Ovary (tissue), 10 donors: ENCODE results near the gene RGS10. TPM values are rescaled to one million over a fixed set of nuclear protein-coding genes. Genes with fewer than 3 reads are reported as not detected.

Experiments
- DNase-seq, 5 donors: peaks; one replicate each; pipeline ENCODE4 v3.0.0-alpha.2; 2019 to 2020
- H3K27ac ChIP-seq, 2 donors: fragments of 200-600 bp; one replicate each; pipeline versions ENCODE4 v1.5.1 to v1.8.0; 2019 to 2022
- H3K27me3 ChIP-seq: fragments of 200-600 bp; one replicate; pipeline ENCODE4 v1.8.0; 2022
- H3K36me3 ChIP-seq: fragments of 200-600 bp; sonication (generic); one replicate; pipeline ENCODE4 v1.5.1; 2019
- H3K4me1 ChIP-seq: one replicate; pipeline ENCODE4 v1.8.1; 2013; ENCODE audit warnings: mild to moderate bottlenecking, moderate library complexity; ENCODE audit not compliant: insufficient read depth
- H3K4me3 ChIP-seq: fragments of 200-600 bp; sonication (generic); one replicate; pipeline ENCODE4 v1.5.1; 2017
- H3K9me3 ChIP-seq, 2 donors: fragments of 200-600 bp in 1 of 2; sonication (generic) in 1 of 2; one replicate each; pipeline versions ENCODE4 v1.5.1 to v1.8.1; 2013 to 2019; ENCODE audit warnings: mild to moderate bottlenecking in 1 of 2, moderate library complexity in 1 of 2
- EP300 ChIP-seq: sonication (generic); formaldehyde crosslinking; IDR thresholded peaks from one replicate; pipeline ENCODE4 v1.6.1; 2017; ENCODE audit warnings: antibody characterized with exemption
- POLR2A ChIP-seq: fragments of 450-650 bp; IDR thresholded peaks from one replicate; pipeline ENCODE4 v1.6.1; 2017; ENCODE audit warnings: antibody characterized with exemption, mild to moderate bottlenecking, moderate library complexity
- WGBS, 3 donors: extraction: QIAGEN DNeasy Blood & Tissue Kit in 1 of 3; methylation state at CpG; one replicate each; pipeline versions ENCODE4 v1.1.5 to v1.1.7; 2013 to 2017; 5-methylcytosine and 5-hydroxymethylcytosine counted together
- intact Hi-C, 4 donors: fragments of 100-400 bp; cut with DNase I; formaldehyde crosslinking; loops; one replicate each; pipeline versions ENCODE4 v1.11.0 to v1.15.1; 2022 to 2023
- long read RNA-seq, 3 donors: library from polyadenylated mRNA in 2 of 3; unstranded in 2 of 3; transcript quantifications; one replicate each; pipeline ENCODE4 v2.0.0 and lab custom pipeline, GENCODE V29; 2021 to 2026
- polyA plus RNA-seq, 2 donors: library from polyadenylated mRNA; stranded (reverse); fragments of 200-250 nt in 1 of 2; fragments of 350-450 nt in 1 of 2; fragmentation: Illumina TruSeq in 1 of 2; extraction: RNeasy Lipid Tissue Mini Kit (QIAGEN cat#74804) in 1 of 2; gene quantifications; one replicate each; pipeline ENCODE4 v1.2.3, GENCODE V29; 2013 to 2014
- total RNA-seq, 7 donors: library from RNA; depleted of rRNA in 2 of 7; stranded (reverse); fragments of >200 nt in 2 of 7; fragmentation: NEBNext Ultra II Directional in 3 of 7; extraction: Animal tissue kit (Norgen Biotek cat#: 25700) in 3 of 7; gene quantifications; one replicate each; pipeline versions ENCODE4 v1.1.0 to v1.2.4, GENCODE V29; 2016 to 2023
- TF ChIP-seq, protein P1 (sequence below), 3 donors: fragments of 450-650 bp in 2 of 3; fragments of 200-600 bp in 1 of 3; IDR thresholded peaks; one replicate each; pipeline versions ENCODE4 v1.5.1 to v1.8.0; 2016 to 2022; ENCODE audit warnings: antibody characterized with exemption in 3 of 3, mild to moderate bottlenecking in 1 of 3
- donor health status: DM: no; HTN: no; CAD: no; lungs with moderate emphysema.
- donor health status: DM: no; HTN: no; CAD: no.
- donor health status: Bipolar disorder and iron deficiency.
- donor health status: DM: yes; HTN: yes; CAD: no.
- donor health status: DM: no; HTN: no; CAD: no.
- donor health status: DM: yes; HTN: yes; CAD: no.

Gene RGS10, protein sequence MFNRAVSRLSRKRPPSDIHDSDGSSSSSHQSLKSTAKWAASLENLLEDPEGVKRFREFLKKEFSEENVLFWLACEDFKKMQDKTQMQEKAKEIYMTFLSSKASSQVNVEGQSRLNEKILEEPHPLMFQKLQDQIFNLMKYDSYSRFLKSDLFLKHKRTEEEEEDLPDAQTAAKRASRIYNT
- total RNA-seq (10 to 100 TPM in 6 of 7 donors, 1 to 10 TPM in 1; 7.6 to 44.5 (median 15.4) TPM), polyA plus RNA-seq (10 to 100 TPM; 57.3 to 63.3 TPM)
- long read RNA-seq, donor 1, partial matches to known transcripts: 0 of 5 reads
- long read RNA-seq, donor 1, other reads (novel, unspliced or antisense): 1 of 5 reads
- long read RNA-seq, donor 2, transcript RGS10-202 (5 exons, 804 nt): major isoform, 13 of 17 reads
- long read RNA-seq, donor 2, partial matches to known transcripts: 0 of 17 reads
- long read RNA-seq, donor 2, other reads (novel, unspliced or antisense): 0 of 17 reads
- long read RNA-seq, donor 3, transcript RGS10-202 (5 exons, 804 nt): major isoform, 15 of 16 reads
- long read RNA-seq, donor 3, partial matches to known transcripts: 0 of 16 reads
- long read RNA-seq, donor 3, other reads (novel, unspliced or antisense): 1 of 16 reads

DNA sequence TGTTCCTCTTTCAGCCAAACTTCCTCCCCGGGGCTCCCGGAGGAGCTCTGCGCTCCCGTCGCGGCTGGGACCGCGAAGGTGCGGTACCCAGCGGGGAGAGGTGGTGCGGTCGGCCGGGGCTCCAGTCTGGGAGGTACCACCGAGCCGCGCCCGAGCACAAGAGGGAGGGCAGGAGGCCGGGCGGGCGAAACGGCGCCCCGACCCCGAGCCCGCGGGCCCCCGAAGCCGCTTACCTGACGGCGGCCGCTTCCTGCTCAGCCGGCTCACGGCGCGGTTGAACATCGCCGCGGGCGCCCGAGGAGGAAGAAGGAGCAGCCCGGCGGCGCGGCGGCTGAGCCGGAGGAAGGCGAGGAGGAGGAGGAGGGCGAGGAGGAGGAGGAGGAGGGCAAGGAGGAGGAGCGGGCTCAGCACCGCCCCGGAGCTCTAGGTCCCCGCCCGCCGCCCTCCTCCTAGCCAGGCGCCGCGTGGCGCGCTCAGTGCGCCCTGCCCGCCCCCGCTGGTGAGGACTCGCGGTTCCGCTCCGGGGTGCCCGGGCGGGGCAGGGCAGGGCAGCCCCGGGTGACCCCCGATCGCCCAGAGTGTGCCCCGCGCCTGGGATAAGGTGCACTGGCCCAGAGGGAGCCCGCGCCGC is at the start of gene RGS10:
Gene RGS10, minus strand, starts transcription at position 363 of the 631 bp plus-strand sequence. Its CDS starts 81 bp downstream, at position 282.
- intact Hi-C loops: no loop called here
- WGBS, 3 donors: 0% methylated on average over 60 to 74 of the region's 76 CpGs
- Histone ChIP-seq H3K27me3 (no peaks in the 10 kb centered on the region), H3K4me1 (peaks cover 5% of the 10 kb centered on the region), H3K36me3 (no peaks in the 10 kb centered on the region), H3K4me3 (peak within 1 kb of the TSS; percentile 92), H3K27ac (peak within 1 kb of the TSS; percentile 57 to 67), H3K9me3 (no peaks in the 10 kb centered on the region)
- peak; percentile 33 to 79 (median 75) for DNase-seq
- TF ChIP-seq, protein P1, sequence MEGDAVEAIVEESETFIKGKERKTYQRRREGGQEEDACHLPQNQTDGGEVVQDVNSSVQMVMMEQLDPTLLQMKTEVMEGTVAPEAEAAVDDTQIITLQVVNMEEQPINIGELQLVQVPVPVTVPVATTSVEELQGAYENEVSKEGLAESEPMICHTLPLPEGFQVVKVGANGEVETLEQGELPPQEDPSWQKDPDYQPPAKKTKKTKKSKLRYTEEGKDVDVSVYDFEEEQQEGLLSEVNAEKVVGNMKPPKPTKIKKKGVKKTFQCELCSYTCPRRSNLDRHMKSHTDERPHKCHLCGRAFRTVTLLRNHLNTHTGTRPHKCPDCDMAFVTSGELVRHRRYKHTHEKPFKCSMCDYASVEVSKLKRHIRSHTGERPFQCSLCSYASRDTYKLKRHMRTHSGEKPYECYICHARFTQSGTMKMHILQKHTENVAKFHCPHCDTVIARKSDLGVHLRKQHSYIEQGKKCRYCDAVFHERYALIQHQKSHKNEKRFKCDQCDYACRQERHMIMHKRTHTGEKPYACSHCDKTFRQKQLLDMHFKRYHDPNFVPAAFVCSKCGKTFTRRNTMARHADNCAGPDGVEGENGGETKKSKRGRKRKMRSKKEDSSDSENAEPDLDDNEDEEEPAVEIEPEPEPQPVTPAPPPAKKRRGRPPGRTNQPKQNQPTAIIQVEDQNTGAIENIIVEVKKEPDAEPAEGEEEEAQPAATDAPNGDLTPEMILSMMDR (IDR thresholded peaks at IDR 0.05): no peak
- TF ChIP-seq EP300 (no peak), POLR2A (peak; percentile 42)

DNA sequence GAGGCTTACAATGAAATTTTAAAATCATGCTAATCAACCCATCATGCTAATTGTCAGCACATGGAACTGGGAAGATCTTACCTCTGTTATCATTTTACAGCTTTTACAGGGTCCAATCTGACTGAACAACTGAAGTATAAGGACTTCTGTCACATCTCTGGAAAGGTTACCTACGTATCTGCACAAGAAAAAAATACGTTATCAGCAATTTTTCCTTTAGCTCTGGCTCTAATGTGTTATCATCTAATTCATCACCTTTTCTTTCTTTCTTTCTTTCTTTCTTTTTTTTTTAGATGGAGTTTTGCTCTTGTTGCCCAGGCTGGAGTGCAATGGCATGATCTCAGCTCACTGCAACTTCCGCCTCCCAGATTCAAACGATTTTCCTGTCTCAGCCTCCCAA is 45.6 kb upstream of the RGS10 start:
- no peak for DNase-seq
- TF ChIP-seq POLR2A: no peak
- peaks cover 3% of the 10 kb centered on the region for H3K4me1 ChIP-seq
- intact Hi-C loops: no loop called here
- H3K36me3 ChIP-seq: no peaks in the 10 kb centered on the region
- no peaks in the 10 kb centered on the region for H3K27me3 ChIP-seq
- H3K4me3 ChIP-seq: no peak overlapping the region
- H3K9me3 ChIP-seq: no peaks in the 10 kb centered on the region
- no peak overlapping the region for H3K27ac ChIP-seq
- 91 to 97% (median 92%) methylated on average over 4 of the region's 4 CpGs for WGBS, 3 donors

DNA sequence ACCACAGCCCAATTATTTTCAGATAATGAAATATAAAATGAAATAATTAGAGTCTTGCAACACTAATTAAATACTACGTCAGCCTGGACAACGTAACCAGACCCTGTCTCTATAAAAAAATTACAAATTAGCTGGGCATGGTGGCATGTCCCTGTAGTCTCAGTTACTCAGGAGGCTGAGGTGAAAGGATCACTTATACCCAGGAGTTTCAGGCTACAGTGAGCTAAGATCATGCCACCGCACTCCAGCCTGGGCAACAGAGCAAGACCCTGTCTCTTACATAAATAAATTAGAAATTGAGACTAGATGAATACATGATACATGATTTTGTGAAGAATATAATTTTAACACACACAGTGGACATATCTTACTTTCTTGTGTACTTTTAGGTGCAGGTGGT is 35.8 kb upstream of the RGS10 start:
- H3K36me3 ChIP-seq: no peaks in the 10 kb centered on the region
- H3K4me1 ChIP-seq: no peaks in the 10 kb centered on the region
- no peaks in the 10 kb centered on the region for H3K9me3 ChIP-seq
- no peak for DNase-seq
- no peaks in the 10 kb centered on the region for H3K27me3 ChIP-seq
- H3K27ac ChIP-seq: no peak overlapping the region
- H3K4me3 ChIP-seq: no peak overlapping the region
- intact Hi-C loops: no loop called here
- WGBS, 3 donors: 96 to 98% (median 98%) methylated on average over 3 of the region's 3 CpGs
- TF ChIP-seq POLR2A (no peak), EP300 (no peak)
- TF ChIP-seq, protein P1 (IDR thresholded peaks at IDR 0.05): no peak

DNA sequence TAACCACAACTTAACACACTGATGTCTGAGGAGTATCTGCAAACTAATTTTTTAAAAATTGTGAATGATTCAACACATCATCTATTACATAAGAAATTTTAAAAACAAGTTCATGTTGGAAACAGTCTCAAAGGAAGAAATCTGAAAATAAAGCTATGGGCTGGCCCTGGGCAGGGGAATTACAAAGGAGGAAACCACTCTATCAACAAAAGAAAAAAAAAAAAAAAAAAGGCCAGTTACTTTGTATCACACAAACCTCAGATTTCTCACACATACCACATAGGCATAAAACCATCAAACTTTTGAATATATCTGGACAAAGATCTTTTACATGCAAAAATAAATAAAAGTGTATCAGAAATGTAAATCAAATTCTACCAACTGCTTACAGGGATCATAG is 33.5 kb upstream of the RGS10 start:
- no peak for DNase-seq
- Histone ChIP-seq H3K36me3 (no peaks in the 10 kb centered on the region), H3K9me3 (no peaks in the 10 kb centered on the region), H3K27ac (no peak overlapping the region), H3K27me3 (no peaks in the 10 kb centered on the region), H3K4me3 (no peak overlapping the region), H3K4me1 (no peaks in the 10 kb centered on the region)
- intact Hi-C loops: no loop called here
- TF ChIP-seq EP300 (no peak), POLR2A (no peak)
- TF ChIP-seq, protein P1 (IDR thresholded peaks at IDR 0.05): no peak

DNA sequence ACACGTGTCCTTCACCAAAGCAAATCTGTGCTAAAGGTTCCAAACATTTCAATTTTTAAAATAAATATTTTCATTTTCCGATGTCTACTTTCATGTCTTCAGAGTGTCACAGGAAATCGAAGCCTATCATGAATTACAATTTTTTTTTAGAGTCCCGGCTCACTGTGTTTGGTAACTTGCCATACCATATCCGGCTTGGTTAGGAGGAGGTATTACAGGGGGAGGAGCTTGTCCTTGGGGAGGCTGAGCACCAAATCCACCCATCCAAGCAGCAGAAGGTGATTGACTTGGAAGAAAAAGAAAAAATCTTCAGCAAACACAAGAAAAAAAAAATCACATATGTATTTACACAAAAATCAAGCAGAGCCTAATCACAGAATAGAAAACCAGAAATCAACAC is 33.0 kb upstream of the RGS10 start:
- Histone ChIP-seq H3K9me3 (no peaks in the 10 kb centered on the region), H3K36me3 (no peaks in the 10 kb centered on the region), H3K27ac (no peak overlapping the region), H3K27me3 (no peaks in the 10 kb centered on the region), H3K4me3 (no peak overlapping the region), H3K4me1 (no peaks in the 10 kb centered on the region)
- intact Hi-C loops: no loop called here
- DNase-seq: no peak
- WGBS, 3 donors: 20 to 40% (median 22%) methylated on average over 5 of the region's 5 CpGs
- TF ChIP-seq POLR2A: no peak
- no peak for TF ChIP-seq EP300
- TF ChIP-seq, protein P1 (IDR thresholded peaks at IDR 0.05): no peak
